ENCODE measurements around the gene NOL4. TPM values are rescaled to one million over a fixed set of nuclear protein-coding genes. Genes with fewer than 3 reads are reported as not detected.
A peak's percentile ranks its signal among the peaks of the same experiment; 100 is the strongest.

Gene NOL4
- total RNA-seq, 2 donors from 2014 or later: not detected

DNA sequence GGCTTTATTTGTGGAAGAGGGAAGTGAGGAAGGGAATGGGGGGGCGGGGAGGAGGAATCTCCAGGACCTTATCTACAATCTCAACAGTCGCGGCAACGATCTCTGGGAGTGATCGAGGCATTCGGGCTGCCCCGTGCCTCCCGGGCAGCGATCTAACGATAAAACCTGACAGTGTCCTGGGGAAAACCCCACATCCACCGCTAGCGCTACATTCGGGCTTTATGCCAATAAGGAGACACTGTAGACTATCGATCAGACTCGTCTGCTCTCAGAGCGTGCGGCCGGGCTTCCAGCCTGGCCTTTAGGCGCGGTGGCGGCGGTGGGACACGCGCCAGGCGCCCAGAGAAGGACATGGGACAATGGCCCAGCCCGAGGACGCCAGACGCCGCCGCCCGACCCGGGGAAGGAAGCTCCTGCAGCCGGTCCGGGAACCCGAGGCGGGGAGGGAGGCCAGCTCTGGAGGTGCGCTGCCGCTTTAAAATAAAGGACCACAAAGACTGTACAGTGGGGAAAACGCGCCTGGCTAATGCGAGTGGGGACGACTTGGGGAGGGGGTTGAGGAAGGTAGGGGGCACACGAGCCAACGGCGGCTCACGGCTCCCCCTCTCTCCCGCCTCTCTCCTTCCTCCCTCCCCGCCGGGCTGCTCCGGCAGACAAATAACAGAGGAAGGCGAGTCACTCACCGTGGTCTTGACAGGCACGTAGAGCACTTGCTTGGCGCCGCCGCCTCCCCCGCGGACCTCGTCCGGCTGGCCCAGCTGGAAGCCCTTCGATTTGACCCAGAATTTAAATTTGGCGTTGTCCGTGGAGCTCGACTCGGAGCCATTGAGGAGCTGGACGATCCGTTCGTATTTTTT is 2.2 kb downstream of the NOL4 start:
- Histone ChIP-seq H3K27me3 (peaks cover 6 to 20% of the 10 kb centered on the region in 2 donors), H3K27ac (no peak overlapping the region), H3K4me1 (peaks cover 0 to 34% of the 10 kb centered on the region in 2 donors), H3K4me3 (peak overlapping the region; percentile 14 to 47), H3K9me3 (no peaks in the 10 kb centered on the region), H3K36me3 (no peaks in the 10 kb centered on the region)
- TF ChIP-seq, protein P1, sequence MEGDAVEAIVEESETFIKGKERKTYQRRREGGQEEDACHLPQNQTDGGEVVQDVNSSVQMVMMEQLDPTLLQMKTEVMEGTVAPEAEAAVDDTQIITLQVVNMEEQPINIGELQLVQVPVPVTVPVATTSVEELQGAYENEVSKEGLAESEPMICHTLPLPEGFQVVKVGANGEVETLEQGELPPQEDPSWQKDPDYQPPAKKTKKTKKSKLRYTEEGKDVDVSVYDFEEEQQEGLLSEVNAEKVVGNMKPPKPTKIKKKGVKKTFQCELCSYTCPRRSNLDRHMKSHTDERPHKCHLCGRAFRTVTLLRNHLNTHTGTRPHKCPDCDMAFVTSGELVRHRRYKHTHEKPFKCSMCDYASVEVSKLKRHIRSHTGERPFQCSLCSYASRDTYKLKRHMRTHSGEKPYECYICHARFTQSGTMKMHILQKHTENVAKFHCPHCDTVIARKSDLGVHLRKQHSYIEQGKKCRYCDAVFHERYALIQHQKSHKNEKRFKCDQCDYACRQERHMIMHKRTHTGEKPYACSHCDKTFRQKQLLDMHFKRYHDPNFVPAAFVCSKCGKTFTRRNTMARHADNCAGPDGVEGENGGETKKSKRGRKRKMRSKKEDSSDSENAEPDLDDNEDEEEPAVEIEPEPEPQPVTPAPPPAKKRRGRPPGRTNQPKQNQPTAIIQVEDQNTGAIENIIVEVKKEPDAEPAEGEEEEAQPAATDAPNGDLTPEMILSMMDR (IDR thresholded peaks at IDR 0.05): no peak
- no peak for DNase-seq (ENCODE audit: low spot score)

DNA sequence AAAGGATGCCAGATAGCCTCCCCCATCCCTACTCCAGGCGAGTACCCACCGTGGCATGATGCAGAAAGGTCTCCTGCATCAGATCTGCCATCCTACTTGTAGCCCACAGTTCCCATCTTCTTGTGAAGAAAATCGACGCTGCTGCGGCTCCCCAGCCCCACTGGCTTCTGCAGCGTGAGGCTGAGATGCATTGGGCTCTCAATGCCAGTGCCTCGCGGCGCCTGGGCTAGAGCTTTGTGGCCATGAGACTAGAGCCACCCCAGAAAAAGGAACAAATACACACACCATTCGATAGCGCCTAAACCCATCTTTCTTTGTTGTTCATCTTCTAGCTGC is 2.8 kb downstream of the NOL4 start:
- peaks cover 0 to 34% of the 10 kb centered on the region in 2 donors for H3K4me1 ChIP-seq
- no peaks in the 10 kb centered on the region for H3K9me3 ChIP-seq
- H3K4me3 ChIP-seq: peak overlapping the region in 1 of 2 donors; percentile 47
- no peak for DNase-seq (ENCODE audit: low spot score)
- H3K27me3 ChIP-seq: peaks cover 6 to 20% of the 10 kb centered on the region in 2 donors
- no peak overlapping the region for H3K27ac ChIP-seq
- no peaks in the 10 kb centered on the region for H3K36me3 ChIP-seq
- TF ChIP-seq, protein P1 (IDR thresholded peaks at IDR 0.05): no peak

DNA sequence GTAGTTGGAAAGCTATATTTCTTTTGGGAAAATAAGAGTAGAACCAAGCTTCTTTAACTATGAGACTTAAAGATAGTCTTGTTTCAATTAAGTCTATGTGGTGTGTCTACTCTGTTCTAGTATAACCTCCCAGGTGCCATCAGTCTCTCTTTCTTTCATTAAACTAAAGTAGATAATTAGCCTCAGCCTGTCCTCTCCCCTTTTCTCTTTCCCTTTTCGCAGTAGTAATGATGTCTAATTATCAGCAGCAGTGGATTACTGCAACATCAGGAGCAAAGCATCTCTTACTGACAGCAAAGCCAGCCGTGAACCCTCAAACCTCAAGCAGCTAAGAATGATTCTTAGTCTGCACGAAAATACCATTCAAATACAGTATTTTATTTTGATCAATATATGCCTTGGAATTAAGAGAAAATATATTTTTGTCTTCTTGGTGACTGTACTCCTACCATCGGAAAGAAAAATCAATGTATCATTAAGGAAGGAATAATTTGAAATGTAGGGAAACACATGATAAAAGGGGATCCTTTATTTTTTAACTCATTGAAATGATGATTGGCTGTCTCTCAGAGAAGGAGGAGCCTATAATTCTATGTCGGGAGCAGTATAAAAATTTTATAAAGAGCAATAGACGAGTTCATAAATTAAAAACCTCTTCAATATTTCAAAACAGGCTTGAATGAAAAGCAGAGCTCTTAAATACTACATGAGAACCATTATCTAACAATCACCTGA is 4.5 kb downstream of the NOL4 start:
- Histone ChIP-seq H3K4me3 (no peak overlapping the region), H3K4me1 (peaks cover 0 to 34% of the 10 kb centered on the region in 2 donors), H3K27me3 (peaks cover 6 to 16% of the 10 kb centered on the region in 2 donors), H3K9me3 (no peaks in the 10 kb centered on the region), H3K27ac (no peak overlapping the region), H3K36me3 (no peaks in the 10 kb centered on the region)
- no peak for DNase-seq (ENCODE audit: low spot score)
- TF ChIP-seq, protein P1 (IDR thresholded peaks at IDR 0.05): no peak

DNA sequence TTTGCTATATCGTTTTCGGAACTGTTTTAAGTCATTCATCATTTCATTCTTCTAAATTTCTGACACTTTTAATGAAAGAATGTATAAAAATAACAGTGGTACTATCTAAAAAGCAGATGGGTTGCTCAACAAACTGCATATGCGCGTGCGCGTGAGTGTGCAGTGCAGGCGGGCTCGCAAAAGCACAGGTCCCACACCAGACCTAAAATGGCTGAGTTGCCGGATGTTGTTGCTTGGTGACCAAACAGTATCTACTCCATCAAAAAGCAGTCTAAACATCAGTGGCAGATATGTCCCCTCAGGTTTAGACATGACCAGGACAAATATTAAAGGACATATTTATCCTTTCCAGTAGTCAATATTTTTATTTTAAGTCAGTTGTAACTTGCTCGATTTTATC is 5.1 kb downstream of the NOL4 start:
- no peak for DNase-seq (ENCODE audit: low spot score)
- H3K27ac ChIP-seq: no peak overlapping the region
- H3K9me3 ChIP-seq: no peaks in the 10 kb centered on the region
- peaks cover 6 to 12% of the 10 kb centered on the region in 2 donors for H3K27me3 ChIP-seq
- peaks cover 0 to 29% of the 10 kb centered on the region in 2 donors for H3K4me1 ChIP-seq
- TF ChIP-seq, protein P1 (IDR thresholded peaks at IDR 0.05): no peak
- no peak overlapping the region for H3K4me3 ChIP-seq
- no peaks in the 10 kb centered on the region for H3K36me3 ChIP-seq

DNA sequence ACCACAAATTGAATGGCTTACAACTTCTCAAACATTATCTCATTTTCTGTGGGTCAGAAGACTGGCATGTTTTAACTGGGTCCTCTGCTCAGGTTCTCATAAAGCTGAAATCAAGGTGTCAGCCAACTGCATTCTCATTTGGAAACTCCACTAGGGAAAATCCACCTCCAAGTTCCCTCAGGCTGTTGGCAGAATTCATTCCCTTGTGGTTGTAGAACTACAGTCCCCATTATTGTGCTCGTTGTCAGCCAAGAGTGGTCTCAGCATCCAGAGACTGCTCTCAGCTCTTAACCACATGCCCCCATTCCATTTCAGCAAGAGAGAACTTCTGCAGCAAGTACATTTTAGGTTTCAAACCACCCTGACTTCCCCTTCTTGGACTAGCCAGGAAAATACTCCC is 12.2 kb downstream of the NOL4 start:
- Histone ChIP-seq H3K36me3 (no peaks in the 10 kb centered on the region), H3K4me1 (no peaks in the 10 kb centered on the region)
- TF ChIP-seq, protein P1 (IDR thresholded peaks at IDR 0.05): no peak

More for the DNA sequence above, 12.2 kb downstream of the NOL4 start:
- Histone ChIP-seq H3K27ac (no peak overlapping the region), H3K4me3 (no peak overlapping the region), H3K9me3 (no peaks in the 10 kb centered on the region), H3K27me3 (no peaks in the 10 kb centered on the region)
- no peak for DNase-seq (ENCODE audit: low spot score)
